Stimulated activated CD4-positive, alpha-beta T cell treated with anti-CD3 and anti-CD28 coated beads, TNF-alpha, amount 100 ng/mL, for 1 hour (primary cell): ENCODE results near the gene KANSL1.

Experiments
- DNase-seq, 3 donors: peaks; one replicate each; pipeline ENCODE4 v3.0.0-alpha.2; 2020; ENCODE audit warnings: low read depth in 3 of 3, low spot score in 1 of 3

KANSL1 gene

DNA sequence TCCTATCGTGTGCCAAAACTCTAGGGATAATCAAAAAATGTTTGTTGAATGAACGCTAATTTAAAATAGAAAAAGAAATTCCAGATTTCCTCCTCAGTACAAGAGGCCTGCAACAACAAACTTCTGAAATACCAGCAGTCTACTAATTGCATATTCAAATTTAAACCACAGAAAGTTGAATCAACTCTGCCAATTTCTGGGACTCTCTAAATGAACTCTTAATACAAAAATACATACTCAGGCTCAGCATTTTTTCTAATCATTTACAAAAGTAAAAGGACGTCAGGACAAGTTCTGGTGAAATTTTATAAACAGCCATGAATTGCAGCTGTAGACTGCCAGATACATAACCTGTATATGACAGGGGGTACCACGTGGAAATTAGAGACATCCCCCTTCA lies 49.0 kb downstream of the KANSL1 start:
- no peak for DNase-seq

DNA sequence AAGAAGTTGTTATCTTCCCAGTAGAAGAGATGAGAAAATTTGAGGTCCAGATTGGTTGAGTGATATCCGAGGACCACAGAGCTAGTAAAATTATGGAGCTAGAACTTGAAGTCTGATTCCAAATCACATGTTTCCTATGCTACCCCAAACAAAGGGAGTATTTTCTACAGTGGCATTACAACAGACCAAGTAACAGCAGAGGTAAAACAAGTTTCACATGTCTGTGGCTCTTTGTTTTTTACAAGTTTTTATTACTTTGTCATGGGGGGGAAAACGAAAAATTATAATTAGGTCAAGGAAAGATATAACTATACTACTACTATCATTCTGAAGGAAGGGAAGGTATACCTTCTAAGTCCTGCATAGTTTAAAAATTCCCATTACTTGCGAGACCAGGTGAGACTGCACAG lies 49.4 kb downstream of the KANSL1 start:
- DNase-seq = no peak

DNA sequence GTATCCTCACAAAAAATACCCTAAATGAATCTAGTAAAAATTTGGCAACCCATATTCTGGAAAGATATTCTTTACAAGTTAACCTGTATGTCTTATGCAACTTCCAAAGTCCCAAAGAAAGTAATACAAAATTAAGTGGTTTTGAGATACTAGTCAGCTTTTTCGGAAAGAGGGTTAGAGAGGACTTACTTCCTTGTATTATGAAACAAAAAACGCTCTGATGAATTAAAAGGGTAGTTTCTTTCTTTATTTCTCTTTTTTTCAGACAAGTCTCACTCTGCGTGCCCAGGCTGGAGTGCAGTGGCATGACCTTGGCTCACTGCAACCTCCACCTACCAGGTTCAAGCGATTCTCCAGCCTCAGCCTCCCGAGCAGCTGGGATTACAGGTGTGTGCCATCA lies 51.6 kb downstream of the KANSL1 start:
- no peak for DNase-seq

DNA sequence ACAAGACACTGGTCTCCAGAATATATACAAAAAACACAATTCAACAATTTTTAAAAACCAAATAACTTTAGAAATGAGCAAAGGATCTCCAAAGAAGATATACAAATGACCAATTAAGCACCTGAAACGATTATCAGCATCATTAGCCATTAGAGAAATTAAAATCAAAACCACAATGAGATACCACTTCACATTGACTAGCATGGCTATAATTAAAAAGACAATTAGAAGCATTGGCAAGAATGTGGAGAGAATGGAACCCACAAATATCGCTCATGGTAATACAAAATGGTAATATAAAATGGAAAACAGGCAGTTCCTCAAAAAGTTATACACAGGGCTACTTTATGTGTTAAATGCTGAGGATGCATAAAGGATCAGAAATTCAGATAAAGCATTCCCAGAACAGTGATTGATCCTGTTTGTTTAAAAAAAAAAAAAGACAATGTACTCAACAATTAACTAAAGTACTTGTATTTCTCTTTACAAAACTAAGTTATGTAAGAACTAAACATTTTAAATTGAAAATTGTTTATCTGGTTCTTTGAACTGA lies 52.5 kb downstream of the KANSL1 start:
- no peak for DNase-seq

DNA sequence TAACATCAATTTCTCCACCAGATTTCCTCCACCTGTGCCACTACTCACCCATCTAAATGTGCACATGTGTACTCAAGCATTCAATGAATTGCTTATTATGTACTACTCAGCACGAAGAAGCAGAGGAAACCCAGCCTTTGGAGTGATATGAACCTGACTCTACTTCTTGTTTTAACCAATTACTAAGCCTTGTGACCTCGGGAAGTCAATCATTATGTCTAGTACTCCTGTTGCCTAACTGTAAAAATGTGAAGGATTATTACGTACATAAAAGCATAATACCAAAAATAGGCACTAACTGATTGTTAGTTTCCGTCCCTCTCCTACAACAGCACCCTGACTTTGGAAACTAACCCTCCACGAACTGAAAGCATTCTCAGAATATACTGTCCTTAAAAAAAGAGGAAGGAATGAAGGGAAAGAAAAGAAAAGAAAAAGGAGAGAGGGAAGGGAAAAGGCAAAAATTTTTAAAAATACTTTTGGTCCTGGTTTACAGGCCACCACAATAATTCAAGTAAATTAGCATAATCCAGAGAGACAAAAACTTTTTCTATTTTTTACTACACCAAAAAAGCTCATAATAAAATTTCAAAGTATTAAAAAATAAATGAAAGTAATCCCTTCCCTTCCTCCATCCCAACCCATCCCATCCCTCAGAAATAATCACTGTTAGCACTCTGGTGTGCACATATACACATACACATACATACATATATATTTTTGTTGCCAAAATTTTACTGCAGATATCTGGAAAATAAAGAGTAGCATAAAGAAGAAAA lies 53.6 kb downstream of the KANSL1 start:
- no peak for DNase-seq

DNA sequence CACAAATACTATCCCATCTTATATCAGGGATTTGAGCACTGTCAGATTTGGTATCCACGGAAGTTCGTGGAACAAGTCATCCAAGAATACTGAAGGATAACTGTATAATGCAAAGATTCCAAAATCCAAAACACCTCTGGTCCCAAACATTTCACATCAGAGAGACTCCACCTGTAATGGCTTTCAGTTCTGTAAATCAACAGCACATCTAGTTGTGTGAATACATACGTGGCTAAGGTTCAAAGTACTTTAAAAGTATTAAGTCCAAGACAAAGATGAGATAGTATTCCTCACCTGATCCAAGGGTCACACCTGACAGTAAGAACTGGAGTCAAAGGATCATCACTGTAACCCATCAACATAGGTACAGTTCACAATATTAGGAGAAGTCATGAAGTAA lies 54.8 kb downstream of the KANSL1 start:
- no peak for DNase-seq

DNA sequence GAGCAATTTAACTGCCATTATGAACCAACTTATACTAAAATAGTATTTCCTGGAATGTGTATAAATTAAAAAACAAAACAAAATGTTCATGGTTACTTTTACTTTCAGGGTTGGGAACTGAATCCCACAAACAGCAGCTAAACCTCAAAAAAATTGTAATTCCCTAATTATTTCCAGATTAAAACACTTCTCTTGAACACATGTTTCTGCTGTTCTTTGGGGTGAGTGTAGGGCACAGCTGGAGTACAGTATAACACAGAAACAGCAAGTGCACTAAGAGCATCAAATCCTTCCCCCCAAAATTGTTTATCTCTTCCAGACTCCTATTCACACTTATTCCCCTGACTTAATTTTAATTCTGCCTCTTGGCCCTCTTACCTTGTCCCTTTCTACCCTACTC lies 56.4 kb downstream of the KANSL1 start:
- no peak for DNase-seq

DNA sequence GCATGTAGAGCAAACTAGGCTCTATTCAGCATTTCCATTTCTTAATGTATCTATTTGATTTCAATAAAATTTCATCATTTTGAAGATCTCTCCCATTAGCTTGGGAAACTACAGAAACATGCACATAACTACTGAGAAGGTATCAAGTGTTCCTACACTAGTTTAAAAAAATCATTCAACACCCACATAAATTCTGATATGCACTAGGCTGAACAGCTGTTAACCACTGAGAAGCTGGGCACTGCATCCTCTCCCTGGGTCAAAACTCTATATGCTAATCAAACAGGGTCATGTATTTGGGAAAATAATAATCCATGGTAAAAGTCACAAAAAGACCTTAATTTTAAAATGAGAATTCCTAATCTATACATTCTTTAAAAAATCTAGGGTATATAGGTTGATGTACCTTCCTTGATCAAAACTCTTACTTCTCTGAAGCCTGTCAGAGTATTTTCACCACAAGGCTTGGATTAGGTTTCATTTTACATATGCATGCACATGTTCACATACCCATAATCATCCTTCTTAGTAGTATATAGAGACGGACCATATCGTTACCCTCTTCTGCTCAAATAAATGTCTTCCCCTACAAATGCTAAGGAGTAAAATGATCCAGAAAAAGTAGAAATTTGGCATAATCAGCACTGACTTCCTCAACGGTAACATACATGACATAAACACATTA lies 57.2 kb downstream of the KANSL1 start:
- DNase-seq = no peak

DNA sequence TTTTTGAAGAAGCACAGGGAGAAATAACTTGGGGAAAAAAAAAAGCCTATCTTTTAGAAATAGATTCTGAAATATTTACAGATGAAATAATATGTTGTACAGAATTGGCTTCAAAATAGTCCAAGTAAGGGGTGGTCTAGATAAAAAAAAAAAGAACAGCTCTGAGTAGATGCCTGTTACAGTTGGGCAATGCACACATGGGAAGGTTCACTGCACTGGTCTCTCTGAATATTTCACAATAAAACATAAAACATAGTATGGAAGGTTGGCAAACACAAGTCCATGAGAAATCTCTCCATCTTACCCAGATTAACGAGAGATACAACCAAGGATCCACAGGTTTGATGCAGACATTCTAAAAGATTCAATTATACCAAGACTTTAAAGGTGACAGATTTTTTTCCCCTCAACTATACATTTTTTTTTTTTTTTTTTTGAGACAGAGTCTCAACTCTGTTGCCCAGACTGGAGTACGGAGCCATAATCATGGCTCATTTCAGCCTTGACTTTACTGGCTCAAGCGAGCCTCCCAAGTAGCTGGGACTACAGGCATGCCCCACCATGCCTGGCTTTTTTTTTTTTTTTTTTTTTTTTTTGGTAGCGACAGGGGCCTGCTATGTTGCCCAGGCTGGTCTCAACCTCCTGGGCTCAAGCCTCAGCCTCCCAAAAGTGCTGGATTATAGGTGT lies 58.0 kb downstream of the KANSL1 start:
- no peak for DNase-seq

DNA sequence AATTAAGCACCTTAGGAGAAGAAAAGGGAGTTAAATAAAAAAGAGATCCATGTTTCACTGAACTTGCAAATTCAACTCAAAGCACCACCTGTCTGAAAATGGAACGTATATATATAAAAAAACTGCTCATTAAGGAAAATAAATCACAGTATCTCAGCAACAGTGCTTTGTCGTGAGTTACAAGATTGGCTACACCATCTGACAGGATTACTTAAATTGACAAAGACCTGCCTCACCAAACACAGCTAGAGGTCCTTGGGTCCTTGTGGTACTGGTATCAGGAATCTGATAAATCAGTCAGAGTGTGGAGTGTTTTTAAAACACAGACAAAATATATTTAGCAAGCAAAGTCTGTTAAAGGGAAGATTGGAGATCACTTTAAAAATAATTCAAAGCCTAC lies 63.9 kb downstream of the KANSL1 start:
- DNase-seq = no peak

DNA sequence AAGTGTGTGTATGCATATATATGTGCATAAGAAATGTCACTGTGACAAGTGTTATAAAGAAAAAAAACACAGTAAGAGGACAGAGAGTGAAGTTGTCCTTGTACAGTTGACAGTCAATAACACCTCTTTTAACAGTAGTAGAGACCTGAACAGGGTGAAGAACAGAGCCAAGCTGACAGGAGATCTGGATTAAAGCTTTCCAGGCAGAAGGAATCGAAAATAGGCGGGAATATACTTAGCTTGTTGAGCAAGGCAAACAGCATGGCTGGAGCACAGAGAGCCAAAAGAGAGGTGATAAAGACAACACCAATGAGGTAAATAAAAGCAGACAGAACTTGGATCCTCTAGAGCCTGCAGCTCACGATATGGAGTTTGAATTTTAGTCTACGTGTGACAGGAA lies 64.8 kb downstream of the KANSL1 start:
- no peak for DNase-seq

DNA sequence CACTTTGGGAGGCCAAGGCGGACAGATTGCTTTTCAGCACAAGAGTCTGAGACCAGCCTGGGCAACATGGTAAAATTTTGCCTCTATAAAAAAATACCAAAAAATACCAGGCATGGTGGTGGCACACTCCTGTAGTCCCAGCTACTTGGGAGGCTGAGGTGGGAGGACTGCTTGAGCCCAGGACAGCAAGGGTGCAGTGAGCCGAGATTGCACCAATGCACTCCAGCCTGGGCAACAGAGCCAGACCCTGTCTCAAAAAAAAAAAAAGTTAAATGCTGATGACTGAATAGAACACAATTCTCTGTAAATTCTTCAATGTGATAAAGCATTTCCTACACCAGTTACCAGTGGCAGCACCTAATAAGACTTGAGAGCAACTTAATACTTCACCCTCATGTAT lies 65.7 kb downstream of the KANSL1 start:
- DNase-seq = no peak

DNA sequence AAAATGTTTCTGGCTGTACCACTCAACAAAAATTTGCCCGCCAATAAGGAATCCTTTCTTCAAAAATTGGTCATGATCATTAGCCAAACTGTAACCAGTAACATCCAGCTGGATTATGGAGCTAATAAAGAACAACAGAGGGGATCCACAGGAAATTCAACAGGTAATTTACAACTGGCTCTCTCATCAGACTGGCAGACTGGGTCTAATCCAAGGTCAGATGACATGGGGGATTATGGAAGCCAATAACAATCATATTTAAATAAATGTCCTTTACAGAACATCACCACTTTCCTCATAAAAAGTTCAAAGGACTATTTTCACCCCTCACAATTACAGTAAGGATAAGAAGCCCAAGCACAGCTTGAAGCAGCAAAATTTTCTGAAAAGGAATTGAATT lies 66.4 kb downstream of the KANSL1 start:
- DNase-seq = no peak

DNA sequence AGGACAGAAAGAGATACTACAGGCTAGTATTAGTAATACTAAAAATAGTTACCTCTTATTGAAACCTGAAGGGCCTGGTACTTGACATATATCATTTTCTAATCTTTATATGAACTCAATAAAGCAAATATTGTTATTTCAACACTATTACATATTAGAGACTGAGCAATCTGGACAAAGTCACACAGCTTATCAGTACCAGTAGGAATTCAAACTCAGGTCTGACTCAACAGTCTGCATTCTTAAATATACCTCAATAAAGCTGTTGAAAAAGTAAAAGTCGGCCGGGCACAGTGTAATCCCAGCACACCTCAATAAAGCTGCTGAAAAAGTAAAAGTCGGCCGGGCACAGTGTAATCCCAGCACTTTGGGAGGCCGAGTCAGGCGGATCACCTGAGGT lies 67.4 kb downstream of the KANSL1 start:
- no peak for DNase-seq

DNA sequence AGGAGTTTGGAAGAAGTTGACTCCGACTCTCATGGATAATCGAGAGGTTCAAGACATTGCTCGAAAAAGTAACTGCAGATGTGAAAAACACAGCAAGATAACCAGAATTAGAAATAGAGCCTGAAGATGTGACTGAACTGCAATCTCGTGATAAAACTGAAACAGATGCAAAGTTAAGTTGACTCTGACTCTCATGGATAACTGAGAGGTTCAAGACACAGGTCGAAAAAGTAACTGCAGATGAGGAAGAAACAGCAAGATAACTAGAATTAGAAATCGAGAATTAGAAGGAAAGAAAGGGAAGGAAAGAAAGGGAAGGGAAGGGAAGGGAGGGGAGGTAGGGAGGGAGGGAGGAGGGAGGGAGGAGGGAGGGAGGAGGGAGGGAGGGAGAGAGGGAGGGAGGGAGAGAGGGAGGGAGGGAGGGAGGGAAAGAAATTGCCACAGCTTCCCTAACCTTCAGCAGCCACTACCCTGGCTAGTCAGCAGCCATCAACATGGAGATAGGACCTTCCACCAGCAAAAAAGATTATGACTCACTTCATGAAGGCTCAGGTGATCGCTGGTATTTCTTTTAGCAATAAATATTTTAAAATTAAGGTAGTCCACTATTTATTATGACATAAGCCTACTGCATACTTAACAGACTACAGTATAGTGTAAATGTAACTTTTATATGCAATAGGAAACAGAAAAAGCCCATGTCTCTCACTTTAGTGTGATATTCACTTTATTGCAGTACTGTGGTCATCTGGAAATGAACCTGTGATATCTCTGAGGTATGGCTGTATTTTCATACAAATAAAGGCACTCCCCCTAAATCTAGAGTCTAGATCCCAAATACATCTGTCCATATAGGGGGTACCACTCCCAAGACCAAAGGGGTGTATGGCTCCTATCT lies 68.3 kb downstream of the KANSL1 start:
- DNase-seq = no peak

DNA sequence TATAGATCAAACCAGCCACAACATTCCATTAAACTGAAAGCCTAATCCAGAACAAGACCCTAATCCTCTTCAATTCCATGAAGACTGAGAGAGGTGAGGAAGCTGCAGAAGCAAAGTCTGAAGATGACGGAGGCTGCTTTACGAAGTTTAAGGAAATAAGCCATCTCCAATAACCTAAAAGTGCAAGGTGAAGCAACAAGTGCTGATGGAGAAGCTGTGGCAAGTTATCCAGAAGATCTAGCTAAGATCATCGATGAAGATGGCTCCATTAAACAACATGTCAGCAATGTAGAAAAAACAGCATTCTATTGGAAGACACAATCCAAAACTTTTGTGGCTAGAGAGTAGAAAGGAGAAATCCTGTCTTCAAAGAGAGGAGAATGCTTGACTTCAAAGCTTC lies 69.6 kb downstream of the KANSL1 start:
- DNase-seq = no peak

DNA sequence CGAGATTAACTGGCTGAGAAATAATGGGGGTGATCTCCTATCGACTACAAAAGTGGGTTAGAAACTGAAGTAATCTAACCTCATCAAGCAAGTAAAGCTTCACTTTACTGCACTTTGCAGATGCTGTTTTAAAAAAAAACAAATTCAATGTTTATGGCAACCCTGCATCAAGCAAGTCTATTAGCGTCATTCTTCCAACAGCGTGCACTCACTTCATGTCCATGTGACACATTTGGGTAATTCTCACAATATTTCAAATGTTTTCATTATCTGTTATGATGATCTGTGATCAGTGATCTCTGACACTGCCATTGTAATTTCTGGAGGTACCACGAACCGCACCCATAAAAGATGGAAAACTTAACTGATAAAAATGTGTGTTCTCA lies 70.8 kb downstream of the KANSL1 start:
- DNase-seq = no peak

DNA sequence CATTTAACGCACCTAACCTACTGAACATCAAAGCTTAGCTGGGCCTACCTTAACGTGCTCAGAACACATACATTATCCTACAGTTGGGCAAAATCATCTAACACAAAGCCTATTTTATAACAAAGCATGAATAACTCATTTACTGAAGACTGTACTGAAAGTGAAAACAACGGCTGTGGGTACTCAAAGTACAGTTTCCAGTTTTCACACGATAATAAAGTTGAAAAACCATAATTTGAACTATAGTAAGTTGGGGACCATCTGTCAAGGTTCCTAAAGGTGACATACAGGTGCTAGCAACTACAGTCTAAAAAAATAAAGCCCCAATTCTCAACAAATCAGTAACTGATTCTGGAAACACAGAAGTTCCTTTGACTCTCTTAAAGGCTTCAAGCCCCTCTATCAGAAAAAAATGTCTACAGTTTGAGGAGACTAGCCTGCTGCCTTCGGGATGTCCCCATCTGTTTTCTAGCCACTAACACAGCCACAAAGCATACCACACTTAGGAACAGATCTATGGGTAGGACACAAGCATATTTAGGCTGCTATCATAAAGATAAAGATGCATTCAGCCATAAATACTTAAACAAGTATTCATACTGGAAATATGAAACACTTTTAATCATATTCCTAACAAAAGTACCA lies 71.3 kb downstream of the KANSL1 start:
- DNase-seq = no peak

DNA sequence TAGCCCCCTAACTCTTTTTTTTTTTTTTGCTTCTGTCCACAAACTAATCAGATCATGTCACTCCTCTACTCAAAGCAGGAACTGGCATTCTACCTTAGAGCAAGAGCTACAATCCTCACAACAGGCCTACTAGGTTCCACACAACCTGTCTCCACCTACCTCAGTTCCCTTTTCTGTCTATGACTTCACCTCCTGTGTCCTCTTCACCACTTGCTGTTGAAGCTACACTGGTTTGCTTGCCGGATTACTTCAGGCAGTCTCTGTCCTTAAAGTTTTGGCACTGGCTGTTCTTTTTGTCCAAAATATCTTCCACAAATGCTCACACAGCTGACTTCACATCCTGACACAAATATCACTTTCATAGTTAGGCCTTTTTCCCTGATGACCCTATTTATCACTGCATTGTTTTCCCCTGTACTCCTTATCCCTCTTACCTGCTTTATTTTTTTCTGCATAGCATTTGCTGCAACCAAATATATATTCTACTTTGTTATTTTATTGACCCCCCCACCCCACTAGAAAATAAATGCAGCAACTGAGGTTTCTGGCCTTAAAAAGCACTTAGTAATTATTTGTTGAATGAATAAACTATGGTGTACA lies 72.0 kb downstream of the KANSL1 start:
- DNase-seq = no peak

DNA sequence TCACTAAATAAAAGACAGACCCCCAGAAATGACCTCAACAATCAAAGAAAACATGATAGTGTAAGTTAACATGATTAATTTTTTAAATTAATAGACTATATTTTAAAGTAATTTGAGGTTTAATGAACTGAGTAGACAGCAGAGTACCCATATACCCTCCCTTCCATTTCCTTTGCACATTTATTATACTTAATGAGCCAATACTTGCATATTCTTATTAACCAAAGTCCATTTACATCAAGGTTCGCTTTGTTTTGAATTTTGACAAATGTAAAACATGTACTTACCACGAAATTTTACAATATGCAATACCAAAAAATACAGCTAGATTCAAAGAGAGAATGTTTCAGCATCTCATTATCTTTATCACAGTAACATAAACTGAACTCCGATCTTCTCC lies 72.7 kb downstream of the KANSL1 start:
- DNase-seq = no peak
